GM18867 (cell line): Measurements from ENCODE around the gene SORT1.
"Not testable (repeated sequence)": the region's sequence is repeated elsewhere in the genome, so short reads cannot be mapped to it uniquely, and the experiment has no call there.

ENCODE experiments used
- ATAC-seq: cut with Tn5 transposase; IDR thresholded peaks from one replicate; pipeline ENCODE4 v1.9.1; 2021; ENCODE audit warnings: mild to moderate bottlenecking, moderate library complexity; ENCODE audit not compliant: unreplicated experiment

Gene SORT1

GRCh38 chr1:109301874-109302273 lies 95.8 kb downstream of the SORT1 start:
- no peak for ATAC-seq

- no peak for ATAC-seq
Measured at GRCh38 chr1:109300650-109301151, 97.0 kb downstream of the SORT1 start.

GRCh38 chr1:109299558-109300343 lies 98.0 kb downstream of the SORT1 start:
- ATAC-seq: no peak

DNA sequence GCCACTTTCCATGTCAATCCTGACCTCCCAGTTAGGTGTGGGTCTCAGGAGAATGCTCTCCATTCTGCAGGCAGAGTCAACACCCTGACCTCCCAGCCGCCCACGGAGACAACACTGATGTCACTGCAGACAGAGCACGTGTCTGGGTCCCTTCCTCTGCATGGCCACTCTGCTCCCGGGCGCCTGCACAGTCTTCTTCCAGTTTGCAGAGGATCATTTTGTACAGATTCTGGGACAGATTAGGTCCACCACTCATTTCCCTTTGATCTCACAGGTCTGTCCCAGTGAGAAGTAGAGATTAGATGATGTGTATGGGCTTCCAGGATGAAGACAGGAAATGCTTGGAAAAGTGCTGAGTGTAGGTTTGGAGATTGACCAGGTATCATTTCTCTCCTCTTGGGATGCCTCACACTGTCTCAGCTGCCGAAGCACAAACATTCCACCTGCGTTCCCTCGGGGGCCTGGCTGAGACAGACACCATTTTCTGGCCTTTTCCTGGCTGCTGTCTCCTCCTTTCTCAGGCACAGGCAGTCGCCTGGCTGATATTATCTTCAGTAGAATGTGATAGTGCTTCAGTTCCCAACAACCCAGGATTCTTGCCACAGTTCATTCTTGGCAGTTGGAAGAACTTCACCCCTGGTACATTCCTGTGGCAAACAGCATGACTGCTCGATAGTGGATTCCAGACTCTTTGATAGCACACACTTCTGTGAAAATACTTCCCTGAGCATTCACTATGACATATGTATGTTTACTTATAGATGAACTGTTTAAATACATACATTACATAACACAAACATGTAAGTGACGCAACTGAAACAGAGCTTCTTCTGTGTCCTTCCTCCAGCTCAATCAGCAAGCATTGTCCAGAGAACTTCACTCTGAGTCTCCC lies 98.8 kb downstream of the SORT1 start:
- peak; percentile 51 for ATAC-seq

DNA sequence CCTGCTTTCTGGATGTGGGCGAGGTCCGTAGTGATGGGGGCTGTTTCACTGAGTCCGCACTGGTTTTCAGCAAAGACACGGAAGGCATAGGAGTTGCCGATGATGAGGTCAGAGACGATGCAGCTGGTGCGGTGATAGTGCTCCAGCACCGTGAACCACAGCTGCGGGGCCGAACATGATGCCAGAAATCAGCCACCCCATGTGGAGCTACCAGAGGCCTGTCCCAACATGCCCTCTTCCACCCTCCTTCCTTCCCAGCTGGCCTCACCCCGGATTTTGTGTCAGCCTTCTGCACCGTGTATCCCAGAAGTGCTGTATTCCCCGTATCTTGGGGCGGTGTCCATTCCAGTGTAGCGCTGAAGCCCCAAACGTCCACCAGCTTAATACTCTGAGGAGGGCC lies 100.9 kb downstream of the SORT1 start:
- no peak for ATAC-seq

DNA sequence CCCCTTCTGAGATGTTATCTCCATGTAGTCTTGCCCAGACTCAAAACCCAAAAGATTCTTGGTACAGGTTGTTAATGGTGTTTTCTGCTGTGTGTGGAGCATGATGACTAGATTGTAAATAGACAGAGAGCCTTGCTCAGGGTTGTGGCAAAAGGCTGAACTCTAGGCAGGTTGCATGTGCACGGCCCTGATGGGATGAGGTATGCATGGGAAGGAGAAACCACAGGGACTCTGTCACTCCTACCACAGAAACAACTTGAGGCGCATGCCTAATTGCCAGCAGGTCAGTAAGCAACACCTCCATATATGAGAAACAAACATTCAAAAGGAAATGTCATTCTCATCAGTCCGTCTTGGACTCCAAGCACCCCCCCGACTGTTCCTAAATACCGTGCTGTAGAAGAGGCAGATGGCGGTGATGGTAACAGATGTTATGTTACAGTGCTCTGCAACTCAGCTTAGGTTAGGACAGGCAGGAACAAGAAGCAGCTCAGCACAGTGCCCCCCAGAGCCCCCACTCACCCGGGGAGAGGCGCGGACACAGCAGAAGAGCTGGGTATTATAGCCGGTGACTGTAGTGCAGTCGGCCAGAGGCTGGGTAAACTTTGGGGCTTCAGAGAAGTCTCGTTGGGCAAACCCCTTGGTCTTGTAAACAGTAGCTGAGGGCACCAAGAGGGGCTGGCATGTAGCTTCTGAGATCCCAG lies 101.9 kb downstream of the SORT1 start:
- no peak for ATAC-seq

DNA sequence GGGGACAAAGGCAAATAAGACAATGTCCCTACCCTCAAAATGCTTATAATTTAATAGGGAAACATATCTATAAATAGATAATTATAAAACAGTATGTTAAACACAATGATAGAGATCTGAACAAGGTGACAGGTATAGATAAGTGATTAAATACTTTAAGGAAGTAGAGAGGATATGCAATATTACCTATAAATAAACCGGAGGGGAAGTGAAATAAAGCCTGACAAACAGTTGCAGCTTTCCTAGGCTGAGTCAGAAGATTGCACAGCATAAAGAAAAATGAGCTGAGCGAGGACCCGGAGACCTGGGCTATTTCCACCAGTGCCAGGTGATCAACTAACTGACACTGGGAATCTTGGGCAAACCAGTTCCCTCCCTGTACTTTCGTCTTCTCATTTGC lies 103.2 kb downstream of the SORT1 start:
- ATAC-seq: no peak

DNA sequence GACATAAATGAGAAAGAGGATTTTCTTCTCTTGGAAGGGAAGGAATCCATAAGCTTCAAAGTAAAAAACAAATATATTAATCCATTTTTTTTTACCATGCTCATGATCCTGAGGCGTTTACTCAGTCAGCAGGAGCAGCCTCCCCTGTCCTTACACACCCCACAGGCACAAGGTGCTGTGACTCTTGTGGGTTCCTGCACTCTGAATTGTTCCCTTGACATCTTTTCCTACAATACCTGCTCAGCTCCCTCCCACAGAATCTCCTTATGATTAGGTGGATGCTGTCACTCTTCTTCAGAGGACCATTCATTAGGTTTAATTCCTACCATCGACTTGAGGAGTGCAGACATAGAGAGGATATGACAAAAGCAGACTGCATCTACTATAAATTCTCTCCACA lies 104.7 kb downstream of the SORT1 start:
- no peak for ATAC-seq

- no peak for ATAC-seq
Measured at GRCh38 chr1:109292364-109292763, 105.4 kb downstream of the SORT1 start.

- no peak for ATAC-seq
Measured at GRCh38 chr1:109290998-109291397, 106.7 kb downstream of the SORT1 start.

DNA sequence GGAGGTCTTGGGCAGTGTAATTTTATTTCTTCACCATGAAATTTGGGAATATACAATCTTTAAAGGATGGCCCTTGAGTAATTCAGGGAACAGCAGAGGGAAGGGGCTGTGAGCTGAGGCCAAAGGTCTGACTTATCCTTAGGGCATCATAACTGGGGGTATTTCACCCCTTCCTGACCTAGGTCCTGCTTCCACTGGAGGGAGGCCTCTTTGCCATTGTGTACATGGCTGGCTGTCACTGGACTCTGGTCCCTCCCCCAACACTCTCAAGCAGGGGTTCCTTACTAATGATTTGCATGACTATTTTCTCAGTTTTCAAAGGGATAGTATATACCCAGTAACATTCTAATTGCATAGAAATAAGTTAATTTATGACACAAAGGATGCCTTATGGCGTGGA lies 107.6 kb downstream of the SORT1 start:
- no peak for ATAC-seq

GRCh38 chr1:109286762-109287161 lies 111.0 kb downstream of the SORT1 start:
- not testable (repeated sequence) for ATAC-seq

GRCh38 chr1:109283748-109284600 lies 113.7 kb downstream of the SORT1 start:
- no peak for ATAC-seq

DNA sequence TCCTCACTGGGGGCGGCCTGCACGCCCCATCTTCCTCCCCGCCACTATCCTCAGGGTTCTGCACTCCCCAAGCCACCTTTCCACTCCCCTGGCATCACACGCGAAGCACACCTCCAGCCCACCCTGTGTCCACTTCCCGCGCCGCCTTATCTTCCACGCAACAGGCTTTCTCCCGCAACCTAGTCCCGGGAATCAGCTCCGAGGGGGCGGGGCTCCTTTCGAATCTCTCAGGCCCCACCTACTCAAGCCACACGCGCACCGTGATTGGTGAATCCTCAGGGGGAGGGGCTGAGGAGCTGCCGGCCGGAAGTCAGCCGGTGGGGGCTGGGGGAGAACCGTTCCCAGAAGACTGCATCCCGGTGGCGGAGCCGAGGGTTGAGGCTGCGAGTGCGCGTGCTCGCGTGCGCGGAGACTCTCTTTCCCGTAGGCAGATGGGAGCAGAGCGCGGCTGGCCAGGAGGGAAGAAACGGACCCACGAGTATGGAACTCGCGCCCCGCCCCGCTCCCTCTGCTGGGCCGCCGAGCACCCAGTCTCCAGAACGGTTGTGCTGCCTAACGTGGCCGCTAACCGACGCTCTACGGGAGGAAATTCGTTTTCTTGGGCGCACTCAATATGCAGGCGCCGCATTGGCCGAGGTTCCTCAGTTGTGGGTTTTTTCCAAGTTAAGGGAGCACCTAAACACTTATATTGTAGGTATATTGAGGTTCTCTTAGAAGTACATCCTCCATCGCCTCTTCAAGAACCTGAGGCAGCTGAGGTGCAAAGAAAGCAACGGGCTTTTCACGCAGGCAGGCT lies 114.6 kb downstream of the SORT1 start, which contains the start of gene PSRC1:
Gene PSRC1, minus strand, starts transcription at position 194 of the 796 bp plus-strand sequence.
- ATAC-seq: peak; percentile 96

- no peak for ATAC-seq
Measured at GRCh38 chr1:109282497-109282951, 115.2 kb downstream of the SORT1 start.

DNA sequence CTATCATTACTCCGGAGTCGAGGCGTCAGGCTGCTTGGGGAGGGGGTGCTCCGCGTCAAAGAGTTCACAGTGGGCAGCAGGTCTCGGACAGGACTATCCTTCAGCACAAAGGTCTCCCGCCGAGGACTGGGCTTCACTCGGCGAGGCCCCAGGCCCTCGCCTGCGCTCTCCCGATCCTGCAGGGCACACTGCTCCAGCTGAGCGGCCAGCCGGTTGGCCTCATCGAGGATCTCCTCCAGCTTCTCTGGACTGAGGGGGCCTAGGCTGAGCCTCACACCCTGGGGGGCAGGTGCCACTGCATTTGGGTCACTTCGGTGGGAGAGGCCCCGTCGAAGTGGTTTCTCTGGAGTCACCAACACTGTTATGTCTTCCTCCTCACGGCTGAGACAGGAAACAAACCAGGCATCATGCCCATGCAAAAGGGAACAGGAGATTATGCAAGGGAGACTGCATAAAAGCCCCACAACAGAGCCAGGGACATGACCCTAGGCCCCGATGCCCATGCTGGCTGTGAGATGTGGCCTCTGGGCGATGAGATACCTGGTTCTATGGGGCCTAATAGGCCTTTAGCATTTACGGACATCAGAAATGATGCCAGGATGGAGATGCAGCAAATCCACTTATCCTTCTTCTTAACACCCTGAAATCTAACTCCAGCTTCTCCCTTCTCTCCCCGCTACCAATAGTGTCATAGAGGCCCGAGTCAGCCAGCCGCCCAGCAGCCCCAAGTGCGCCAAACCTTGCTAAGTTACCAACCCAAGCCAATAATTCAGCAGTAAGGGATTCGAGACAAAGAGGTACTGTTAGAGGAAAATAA lies 115.8 kb downstream of the SORT1 start:
- ATAC-seq: no peak

DNA sequence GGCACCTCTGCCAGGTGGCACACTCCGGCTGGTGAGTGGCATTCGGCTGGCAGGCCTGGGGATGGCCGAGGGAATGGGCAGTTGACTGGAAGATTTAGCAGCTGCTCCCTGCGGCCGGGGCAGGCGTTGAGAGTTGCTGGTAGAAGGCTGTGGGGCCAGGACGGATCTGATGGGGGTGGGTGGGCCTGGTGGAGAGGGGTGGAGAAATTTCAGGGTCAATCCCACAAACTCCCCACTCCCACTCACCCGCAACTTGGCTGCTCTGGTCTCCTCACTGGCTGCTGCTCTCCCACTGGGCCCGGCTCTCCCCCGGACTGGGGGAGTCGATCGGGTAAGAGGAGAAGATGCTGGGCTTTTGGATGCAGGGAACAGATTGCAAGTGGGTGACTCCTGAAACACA lies 116.9 kb downstream of the SORT1 start:
- ATAC-seq: no peak

- ATAC-seq: no peak
Measured at GRCh38 chr1:109279615-109280278, 118.0 kb downstream of the SORT1 start.
